ENCODE measurements around the gene CHST11. TPM values are rescaled to one million over a fixed set of nuclear protein-coding genes. Genes with fewer than 3 reads are reported as not detected.
A peak's percentile ranks its signal among the peaks of the same experiment; 100 is the strongest.

The CHST11 gene
- total RNA-seq, 2 donors from 2014 or later = 2.9 to 4.9 TPM

DNA sequence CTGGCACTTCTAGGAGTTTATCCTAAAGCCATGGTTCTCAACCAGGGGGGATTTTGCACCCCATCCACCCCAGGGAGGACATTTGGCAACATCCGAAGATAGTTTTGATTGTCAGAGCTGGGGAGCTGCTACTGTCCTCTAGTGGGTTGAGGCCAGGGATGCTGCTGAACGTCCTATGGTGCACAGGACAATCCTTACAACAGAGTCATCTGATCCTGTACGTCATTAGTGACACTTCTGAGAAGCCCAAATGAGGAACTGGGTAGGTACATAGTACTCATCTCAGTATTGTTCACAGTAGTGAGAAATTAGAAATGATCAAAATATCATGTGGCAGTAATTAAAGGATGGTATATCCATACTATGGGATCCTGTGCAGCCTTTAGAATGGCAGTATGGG lies 185.1 kb downstream of the CHST11 start:
- intact Hi-C loops (cut with DNase I) = no loop called here
- no peak overlapping the region for H3K27ac ChIP-seq
- H3K27me3 ChIP-seq = no peaks in the 10 kb centered on the region
- no peak overlapping the region for H3K9ac ChIP-seq (ENCODE audit: low read depth in 2 of 2, low read length in 2 of 2)
- no peak for DNase-seq
- TF ChIP-seq, protein P1, sequence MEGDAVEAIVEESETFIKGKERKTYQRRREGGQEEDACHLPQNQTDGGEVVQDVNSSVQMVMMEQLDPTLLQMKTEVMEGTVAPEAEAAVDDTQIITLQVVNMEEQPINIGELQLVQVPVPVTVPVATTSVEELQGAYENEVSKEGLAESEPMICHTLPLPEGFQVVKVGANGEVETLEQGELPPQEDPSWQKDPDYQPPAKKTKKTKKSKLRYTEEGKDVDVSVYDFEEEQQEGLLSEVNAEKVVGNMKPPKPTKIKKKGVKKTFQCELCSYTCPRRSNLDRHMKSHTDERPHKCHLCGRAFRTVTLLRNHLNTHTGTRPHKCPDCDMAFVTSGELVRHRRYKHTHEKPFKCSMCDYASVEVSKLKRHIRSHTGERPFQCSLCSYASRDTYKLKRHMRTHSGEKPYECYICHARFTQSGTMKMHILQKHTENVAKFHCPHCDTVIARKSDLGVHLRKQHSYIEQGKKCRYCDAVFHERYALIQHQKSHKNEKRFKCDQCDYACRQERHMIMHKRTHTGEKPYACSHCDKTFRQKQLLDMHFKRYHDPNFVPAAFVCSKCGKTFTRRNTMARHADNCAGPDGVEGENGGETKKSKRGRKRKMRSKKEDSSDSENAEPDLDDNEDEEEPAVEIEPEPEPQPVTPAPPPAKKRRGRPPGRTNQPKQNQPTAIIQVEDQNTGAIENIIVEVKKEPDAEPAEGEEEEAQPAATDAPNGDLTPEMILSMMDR (IDR thresholded peaks at IDR 0.05) = no peak
- H3K4me1 ChIP-seq = no peaks in the 10 kb centered on the region
- H3K4me3 ChIP-seq = no peak overlapping the region
- no peaks in the 10 kb centered on the region for H3K36me3 ChIP-seq
- H3K9me3 ChIP-seq = no peaks in the 10 kb centered on the region

DNA sequence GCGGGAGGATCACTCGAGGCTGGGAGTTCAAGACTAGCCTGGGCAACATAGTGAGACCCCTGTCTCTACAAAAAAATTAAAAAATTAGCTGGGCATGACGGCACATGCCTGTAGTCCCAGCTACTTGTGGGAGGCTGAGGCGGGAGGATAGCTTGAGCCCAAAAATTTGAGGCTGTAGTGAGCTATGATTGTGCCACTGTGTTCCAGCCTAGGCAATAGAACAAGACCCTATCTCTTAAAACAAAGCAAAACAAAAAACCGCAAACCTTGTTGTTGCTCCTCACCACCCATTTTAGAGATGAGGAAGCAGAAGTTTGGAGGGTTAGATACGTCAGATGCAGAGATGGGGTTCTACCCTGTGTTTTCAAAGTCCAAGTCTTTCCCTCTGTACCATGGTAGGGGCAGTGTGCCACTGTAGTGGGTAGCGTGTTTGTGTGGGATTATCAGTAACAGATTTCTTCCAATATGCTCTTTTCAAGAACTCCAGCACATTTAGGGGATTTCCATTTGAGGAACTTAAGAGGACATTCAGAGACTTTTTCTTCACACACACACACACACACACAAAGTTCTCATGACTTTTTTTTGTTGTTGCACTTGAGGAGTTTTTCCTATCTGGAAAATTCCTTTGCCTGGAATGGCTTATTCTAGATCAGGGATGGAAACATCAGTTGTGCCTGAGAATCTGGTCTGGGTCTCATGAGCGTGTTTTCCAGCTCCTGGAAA lies 186.5 kb downstream of the CHST11 start:
- TF ChIP-seq, protein P1 (IDR thresholded peaks at IDR 0.05) = no peak
- H3K4me3 ChIP-seq = no peak overlapping the region
- H3K27me3 ChIP-seq = no peaks in the 10 kb centered on the region
- no peaks in the 10 kb centered on the region for H3K36me3 ChIP-seq
- H3K9me3 ChIP-seq = no peaks in the 10 kb centered on the region
- no peak overlapping the region for H3K9ac ChIP-seq (ENCODE audit: low read depth in 2 of 2, low read length in 2 of 2)
- no peak for DNase-seq
- intact Hi-C loops (cut with DNase I) = no loop called here
- peak overlapping the region; percentile 29 for H3K27ac ChIP-seq
- no peaks in the 10 kb centered on the region for H3K4me1 ChIP-seq

DNA sequence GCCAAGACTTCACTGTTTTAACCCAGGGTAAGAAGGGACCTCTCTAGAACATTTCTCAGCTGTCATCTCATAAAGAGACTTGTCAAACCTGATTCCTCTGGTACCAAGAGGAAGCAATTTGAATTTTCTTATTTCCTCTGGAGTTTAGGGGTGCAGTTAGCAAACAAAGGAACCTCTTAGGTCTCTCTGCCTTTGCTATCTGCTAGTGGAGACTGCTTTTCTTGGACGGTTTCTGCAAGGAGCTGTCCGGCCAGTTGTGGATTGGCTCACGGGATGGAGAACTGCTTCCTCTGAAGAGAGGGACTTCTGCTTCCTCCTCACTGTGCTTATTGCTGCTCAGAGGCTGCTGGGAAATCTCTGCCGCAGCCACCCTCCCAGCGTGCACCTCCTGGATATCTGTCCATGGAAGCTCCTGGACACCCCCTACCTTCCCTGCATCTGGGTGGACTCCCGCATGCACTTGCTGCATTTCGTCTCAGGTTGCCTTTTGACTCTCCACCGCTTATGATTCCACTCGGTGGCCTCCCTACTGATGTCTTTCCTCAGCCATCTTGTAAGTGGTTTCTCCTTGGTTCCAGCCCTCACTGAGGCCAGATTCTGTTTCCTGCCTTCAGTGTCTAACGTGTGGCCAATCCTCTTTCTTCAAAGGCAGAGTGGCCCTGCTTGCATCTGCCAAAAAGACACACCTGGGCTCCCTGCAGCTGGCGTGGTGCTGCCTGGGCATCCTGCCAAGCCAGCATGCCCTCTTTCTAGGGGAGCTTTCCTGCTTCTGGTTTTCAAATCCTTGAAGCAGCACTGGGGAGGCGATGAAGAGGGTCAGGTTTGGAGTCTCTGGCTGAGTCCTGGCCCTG lies 187.3 kb downstream of the CHST11 start:
- Histone ChIP-seq H3K4me1 (no peaks in the 10 kb centered on the region), H3K27ac (peak overlapping the region; percentile 29), H3K27me3 (no peaks in the 10 kb centered on the region), H3K4me3 (no peak overlapping the region), H3K9ac (ENCODE audit: low read depth in 2 of 2, low read length in 2 of 2) (no peak overlapping the region), H3K9me3 (no peaks in the 10 kb centered on the region), H3K36me3 (no peaks in the 10 kb centered on the region)
- TF ChIP-seq, protein P1 (IDR thresholded peaks at IDR 0.05) = no peak
- DNase-seq = no peak
- intact Hi-C loops (cut with DNase I) = no loop called here

DNA sequence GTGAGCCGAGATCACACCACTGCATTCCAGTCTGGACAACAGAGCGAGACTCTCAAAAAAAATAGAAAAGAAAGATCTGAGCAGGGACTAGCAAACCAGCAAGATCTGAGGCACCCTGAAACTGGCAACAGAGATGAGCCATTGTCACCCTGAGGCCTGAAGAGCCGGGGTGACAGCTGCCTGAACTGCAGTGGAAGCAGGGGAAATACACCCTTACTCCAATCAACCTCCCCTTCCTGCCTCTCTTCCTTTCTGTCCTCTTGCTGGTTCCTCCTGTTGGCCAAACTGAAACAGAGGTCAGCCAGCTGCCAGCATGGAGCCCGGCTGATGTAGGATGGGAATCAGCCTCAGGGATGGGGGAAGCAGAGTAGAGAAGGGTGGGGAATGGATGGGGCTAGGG lies 192.0 kb downstream of the CHST11 start:
- intact Hi-C loops (cut with DNase I) = no loop called here
- H3K4me1 ChIP-seq = no peaks in the 10 kb centered on the region
- no peak overlapping the region for H3K4me3 ChIP-seq
- TF ChIP-seq, protein P1 (IDR thresholded peaks at IDR 0.05) = no peak
- H3K27me3 ChIP-seq = no peaks in the 10 kb centered on the region
- H3K36me3 ChIP-seq = no peaks in the 10 kb centered on the region
- H3K9ac ChIP-seq (ENCODE audit: low read depth in 2 of 2, low read length in 2 of 2) = no peak overlapping the region
- DNase-seq = no peak
- no peak overlapping the region for H3K27ac ChIP-seq
- H3K9me3 ChIP-seq = no peaks in the 10 kb centered on the region

DNA sequence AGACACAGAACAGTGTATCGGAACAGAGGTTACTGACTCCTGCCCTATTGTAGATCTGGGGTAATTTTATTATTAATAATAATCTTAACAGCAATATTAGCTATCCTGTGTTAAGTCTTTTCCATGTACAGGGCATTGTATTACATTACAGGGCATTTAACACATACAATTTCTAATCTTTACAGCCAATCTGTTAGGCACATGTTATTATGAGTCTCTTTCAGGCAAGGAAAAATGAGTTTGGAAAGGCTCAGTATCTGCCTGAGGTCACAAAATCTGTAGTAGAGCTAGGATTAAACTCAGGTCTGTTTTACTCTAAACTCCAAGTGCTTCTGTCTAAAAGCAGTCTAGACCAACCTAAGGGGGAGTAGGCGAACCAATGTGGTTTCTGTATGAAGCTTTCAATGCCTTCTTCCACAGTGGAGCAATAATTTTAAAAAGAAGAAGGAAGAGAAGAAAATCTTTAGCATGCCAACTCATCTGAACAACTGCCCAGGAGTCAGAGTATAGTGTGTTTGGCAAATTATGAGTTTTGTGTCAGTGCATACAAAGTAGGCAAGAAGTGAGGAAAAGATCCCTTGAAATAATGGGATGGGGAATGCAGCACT lies 192.6 kb downstream of the CHST11 start:
- Histone ChIP-seq H3K4me3 (no peak overlapping the region), H3K27me3 (no peaks in the 10 kb centered on the region), H3K9ac (ENCODE audit: low read depth in 2 of 2, low read length in 2 of 2) (no peak overlapping the region), H3K9me3 (no peaks in the 10 kb centered on the region), H3K4me1 (no peaks in the 10 kb centered on the region), H3K36me3 (no peaks in the 10 kb centered on the region), H3K27ac (no peak overlapping the region)
- DNase-seq = no peak
- intact Hi-C loops (cut with DNase I) = no loop called here
- TF ChIP-seq, protein P1 (IDR thresholded peaks at IDR 0.05) = no peak
